Measurements from ENCODE around the gene GATA5.

Gene GATA5

DNA sequence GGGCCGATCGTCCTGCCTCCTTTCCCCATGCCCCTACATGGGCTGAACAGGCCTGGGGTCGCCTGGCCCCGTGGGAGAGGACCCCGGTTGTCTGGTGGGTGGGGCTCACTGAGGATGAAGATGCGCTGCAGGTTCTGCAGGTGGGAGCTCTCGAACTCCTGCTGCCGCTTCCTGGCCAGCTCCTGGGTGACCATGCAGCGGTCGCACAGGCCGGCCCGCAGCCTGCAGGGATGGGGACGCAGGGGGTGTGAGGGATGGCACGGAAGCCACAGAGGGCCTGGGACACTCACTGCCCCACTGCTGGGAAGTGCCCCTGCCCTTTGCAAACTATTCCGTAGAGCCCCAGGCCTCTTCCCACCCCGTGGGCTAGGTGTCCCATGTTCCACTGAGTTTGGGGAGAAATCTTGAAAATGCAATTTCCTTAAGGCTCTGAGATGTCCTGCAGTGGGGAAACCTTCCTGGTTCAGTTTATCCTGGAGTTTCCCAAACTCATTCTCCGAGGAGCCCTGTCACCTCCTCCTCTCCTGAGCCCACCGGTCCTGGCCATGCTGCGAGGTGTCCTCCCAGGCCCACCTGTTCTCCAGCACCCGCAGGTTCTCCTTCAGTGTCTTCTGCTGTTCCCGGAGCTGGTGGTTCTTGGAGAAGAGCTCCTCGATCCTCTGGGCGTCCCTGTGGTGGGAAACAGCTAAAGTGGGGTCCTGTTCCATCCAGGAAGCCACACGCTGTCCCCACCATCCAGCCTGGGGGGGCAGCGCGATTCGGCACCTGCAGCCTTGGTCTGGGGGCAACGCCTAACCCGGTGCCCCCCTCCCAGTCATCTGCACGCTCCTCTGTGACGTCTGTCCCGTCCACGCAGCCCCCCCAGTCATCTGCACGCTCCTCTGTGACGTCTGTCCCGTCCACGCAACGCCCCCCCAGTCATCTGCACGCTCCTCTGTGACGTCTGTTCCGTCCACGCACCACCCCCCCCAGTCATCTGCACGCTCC is 58.9 kb downstream of the GATA5 start:
- DNase-seq (ENCODE audit: low read depth in 2 of 2): no peak

DNA sequence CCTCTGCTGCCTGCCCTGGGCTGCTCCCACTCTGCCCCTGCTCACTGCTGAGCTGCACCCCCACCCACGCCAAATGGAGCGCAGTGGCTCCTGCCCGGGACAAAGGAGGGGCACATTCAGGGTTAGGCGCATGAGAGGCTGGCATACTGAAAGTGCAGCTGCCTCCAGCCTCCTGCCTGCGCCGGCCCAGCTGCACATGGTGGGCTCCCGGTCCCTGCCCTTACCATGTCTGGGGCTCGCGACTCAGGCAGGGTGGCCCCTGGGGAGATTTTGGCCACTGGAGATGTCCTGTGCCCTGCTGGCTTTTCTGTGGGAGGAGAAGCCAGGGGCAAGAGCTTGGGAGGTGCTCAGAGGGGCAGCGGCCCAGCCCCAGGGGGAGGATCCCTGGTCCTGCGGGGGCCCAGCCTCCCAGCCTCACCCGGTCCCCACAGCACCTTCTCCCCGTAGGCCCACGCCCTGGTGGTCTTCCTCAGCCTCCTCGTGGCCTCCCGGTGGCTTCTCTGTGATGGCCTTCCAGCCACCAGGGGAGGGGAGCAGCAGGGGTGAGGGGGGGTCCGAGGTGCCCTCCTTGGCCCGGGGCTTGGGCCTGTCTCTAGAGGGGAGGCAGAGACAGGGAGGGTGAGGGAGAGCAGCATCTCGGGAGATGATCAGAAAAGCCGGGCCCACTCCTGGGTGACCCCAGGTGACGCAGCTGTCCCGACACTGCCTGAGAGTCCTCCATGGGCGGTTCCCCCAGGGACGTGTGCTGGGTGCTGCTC is 60.3 kb downstream of the GATA5 start:
- DNase-seq (ENCODE audit: low read depth in 2 of 2): no peak

DNA sequence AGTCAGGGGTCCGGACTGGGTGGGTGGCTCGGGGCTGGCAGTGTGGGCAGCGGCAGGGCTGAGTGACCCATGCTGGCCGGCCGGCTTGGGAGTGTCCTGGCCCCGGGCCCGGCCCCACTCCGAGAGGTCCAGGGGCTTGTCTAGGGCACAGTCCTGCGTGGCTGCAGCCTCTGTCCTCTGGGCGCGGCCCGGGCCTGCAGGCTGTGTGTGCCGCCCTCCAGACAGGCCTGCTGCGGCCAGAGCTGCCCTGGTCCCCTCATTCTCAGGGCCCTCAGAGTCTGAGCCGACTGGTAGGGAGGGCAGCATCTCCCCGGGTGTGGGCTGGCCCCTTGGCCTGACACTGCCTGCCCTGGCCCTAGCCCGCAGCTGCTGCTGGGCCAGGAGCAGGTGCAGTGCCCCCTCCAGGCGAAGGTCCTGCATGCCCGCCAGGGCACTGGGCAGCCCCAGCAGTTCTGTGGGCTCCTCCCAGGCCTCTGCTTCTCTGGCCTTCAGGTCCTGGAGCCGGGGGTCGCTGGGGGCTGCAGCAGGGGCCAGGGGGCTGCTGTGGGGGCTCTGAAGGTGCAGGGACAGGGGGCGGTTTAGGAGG is 61.8 kb downstream of the GATA5 start:
- no peak for DNase-seq (ENCODE audit: low read depth in 2 of 2)

All from stimulated activated CD4-positive, alpha-beta T cell treated with anti-CD3 and anti-CD28 coated beads, Interleukin-1b, Interleukin-23, amount 100 ng/mL, for 1 hour (primary cell).